Measurements from ENCODE around the gene HIPK3. TPM values are rescaled to one million over a fixed set of nuclear protein-coding genes. Genes with fewer than 3 reads are reported as not detected.

The HIPK3 gene
- total RNA-seq, 1 donor from 2014 or later = 83.0 TPM

GRCh38 chr11:33403344-33403743 lies 146.2 kb downstream of the HIPK3 start:
- no peaks in the 10 kb centered on the region for H3K9me3 Mint-ChIP-seq (ENCODE audit: low read depth)
- H3K27me3 Mint-ChIP-seq (ENCODE audit: low read depth) = no peaks in the 10 kb centered on the region
- TF ChIP-seq CTCF (IDR thresholded peaks at IDR 0.05) = no peak
- H3K36me3 Mint-ChIP-seq (ENCODE audit: low read depth) = no peaks in the 10 kb centered on the region
- no peak overlapping the region for H3K4me3 Mint-ChIP-seq (ENCODE audit: unreplicated experiment)
- no peaks in the 10 kb centered on the region for H3K4me1 Mint-ChIP-seq (ENCODE audit: low read depth)
- no peak overlapping the region for H3K27ac Mint-ChIP-seq (ENCODE audit: unreplicated experiment)
- no peak for DNase-seq (ENCODE audit: low spot score)

GRCh38 chr11:33405834-33406602 lies 148.8 kb downstream of the HIPK3 start:
- Mint-ChIP-seq H3K36me3 (ENCODE audit: low read depth) (peaks cover 1% of the 10 kb centered on the region), H3K4me3 (ENCODE audit: unreplicated experiment) (no peak overlapping the region), H3K27me3 (ENCODE audit: low read depth) (no peaks in the 10 kb centered on the region), H3K27ac (ENCODE audit: unreplicated experiment) (no peak overlapping the region), H3K4me1 (ENCODE audit: low read depth) (no peaks in the 10 kb centered on the region), H3K9me3 (ENCODE audit: low read depth) (no peaks in the 10 kb centered on the region)
- TF ChIP-seq CTCF (IDR thresholded peaks at IDR 0.05) = no peak
- no peak for DNase-seq (ENCODE audit: low spot score)

Other genes with a start within 250 kb of the HIPK3 start
- 4.1 to 5.0 TPM (median 4.7 TPM) in 3 replicates for gene DEPDC7, start 241.5 kb upstream of the HIPK3 start, total RNA-seq
- 29.2 to 41.1 TPM (median 32.5 TPM) in 3 replicates for gene TCP11L1, start 217.8 kb upstream of the HIPK3 start, total RNA-seq
- gene CSTF3, start 95.9 kb upstream of the HIPK3 start, total RNA-seq = 17.9 to 37.9 TPM (median 20.2 TPM) in 3 replicates
- gene KIAA1549L, start 118.7 kb downstream of the HIPK3 start, total RNA-seq = 2.5 to 6.7 TPM (median 6.4 TPM) in 3 replicates